HG03521 (cell line): ENCODE results near the gene OSBPL3.

Experiments
- ATAC-seq: cut with Tn5 transposase; IDR thresholded peaks from one replicate; pipeline ENCODE4 v1.9.1; 2021; ENCODE audit warnings: mild to moderate bottlenecking, moderate library complexity; ENCODE audit not compliant: unreplicated experiment

Gene OSBPL3

DNA sequence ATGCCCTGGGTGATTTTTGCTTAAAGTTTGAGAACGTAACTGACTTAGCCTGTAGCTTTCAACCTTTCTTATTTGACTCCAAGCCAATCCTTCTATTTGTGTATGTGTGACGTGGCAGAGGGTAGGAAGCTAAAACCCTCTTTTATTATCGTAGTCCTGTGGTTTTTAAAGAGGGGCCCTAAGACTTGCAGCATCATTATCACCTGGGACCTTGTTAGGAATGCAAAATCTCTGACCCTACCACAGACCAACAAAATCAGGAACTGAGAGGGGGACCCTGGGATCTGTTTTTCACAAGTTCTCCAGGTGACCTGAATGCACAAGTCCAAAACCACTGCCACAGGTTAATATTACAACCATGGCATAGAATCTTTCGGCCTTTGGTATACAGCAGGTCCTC is 80.1 kb downstream of the OSBPL3 start:
- peak; percentile 52 for ATAC-seq

DNA sequence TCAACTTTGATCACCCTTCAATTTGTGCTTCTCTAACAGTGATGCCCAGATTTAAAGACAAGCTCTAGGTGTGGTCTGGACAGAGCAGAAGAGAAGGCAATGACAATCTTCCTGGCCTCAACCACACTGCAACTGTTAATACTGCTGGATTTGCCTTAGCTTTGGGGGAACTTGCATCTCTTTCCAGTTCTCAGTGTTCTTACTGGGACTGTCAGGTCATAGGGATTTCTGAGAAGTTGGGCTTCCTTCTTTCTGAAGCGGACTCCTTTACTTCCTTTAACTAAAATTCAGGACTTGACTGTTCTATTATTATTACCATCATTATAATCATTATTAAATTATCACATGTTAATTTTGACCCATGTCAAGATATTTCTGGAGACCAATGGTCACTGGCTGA is 80.8 kb downstream of the OSBPL3 start:
- ATAC-seq = no peak

DNA sequence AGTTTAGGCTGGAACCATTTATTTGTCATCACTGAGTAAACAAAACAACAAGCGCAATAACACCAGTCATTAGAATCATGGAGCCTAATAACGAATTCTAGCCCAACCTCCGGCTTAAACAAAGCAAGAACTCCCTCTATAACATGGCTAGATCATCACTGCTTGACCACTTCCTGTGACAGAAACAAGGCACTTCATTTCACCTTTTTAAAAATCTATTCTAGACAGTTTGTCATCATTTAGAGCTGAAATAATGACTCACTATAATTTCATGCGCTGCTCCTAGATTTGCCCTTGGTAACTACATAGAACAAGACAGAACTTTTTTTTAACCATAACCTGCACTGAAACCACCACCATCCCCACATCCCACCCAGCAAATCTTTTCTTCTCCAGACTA is 81.3 kb downstream of the OSBPL3 start:
- peak; percentile 28 for ATAC-seq

DNA sequence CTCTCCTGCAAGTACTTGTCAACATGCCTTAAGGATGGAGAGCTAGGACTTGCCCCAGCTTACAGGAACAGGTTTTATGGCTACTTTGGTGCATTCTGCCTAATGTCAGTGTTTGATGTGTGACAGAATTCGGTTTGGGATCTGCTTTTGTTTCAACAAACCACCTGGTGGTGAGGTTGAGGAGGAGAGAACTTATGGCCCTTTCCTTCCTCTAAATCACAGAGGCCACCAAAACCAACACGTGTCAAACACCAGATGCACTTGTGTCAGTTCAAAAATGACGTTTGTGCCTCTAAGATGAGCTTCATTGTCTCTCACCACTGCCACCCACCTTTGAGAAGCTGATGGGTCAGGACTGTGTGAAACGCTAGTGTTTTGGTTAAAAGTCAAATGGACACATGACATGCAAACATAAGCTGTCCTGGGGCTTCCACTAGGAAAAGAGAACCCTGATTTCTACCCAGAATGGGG is 83.9 kb downstream of the OSBPL3 start:
- ATAC-seq = peak; percentile 68

DNA sequence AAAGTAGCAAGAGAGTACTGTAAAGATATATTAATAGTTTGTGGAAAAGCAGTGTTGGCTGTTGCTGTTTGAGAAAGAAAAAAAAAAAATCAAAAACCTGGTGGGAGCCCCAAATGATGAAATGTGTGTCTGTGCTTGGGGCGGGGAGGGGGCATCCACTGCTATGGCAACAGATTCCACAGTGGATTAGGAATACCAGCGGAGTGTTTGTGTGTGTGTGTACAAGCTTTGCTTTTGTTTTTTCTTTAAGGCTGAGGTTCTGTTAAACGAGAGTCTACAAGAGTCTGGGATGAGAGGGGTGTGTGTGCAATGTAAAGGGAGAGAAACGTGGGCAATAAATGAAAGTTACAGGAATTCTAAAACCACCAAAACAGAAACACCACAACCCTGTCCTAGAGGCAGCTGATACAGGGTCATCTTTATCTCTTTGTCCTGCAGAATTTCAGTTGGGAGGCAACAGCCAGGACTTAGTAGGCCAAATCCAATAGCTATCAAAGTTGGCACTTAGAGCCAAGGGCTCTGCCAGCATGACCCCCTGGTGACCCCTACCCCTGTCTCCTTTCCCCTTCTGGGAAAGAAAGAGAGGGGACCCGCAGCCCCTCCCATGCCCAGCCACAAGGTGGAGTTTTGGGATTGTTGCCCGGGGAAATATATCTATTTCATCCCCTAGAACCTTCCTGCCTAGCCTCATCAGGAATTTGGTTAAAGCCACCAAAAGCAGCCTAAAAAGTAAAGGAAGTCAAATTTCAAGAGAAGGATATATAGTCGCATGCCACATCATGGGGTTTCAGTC is 85.4 kb downstream of the OSBPL3 start:
- ATAC-seq = no peak

DNA sequence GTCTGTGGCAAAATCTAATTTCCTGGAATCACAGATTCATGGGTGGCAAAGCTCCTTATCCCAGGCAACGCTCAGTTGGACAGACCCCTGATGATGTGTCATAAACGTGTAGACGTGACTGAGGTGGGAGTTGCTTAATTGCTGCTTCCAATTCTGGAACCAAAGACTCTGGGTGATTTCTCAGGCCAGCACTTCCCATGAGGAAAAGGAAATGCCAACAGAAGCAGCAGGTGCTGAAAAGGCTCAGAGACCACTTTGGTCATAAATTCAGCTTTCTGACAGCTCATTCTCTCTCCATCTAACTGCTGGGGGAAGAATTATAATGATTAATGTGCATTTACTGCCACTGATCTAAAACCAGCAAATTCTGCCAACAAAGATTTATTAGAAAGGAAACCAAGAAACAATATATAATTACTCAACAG is 88.7 kb downstream of the OSBPL3 start:
- ATAC-seq = no peak

DNA sequence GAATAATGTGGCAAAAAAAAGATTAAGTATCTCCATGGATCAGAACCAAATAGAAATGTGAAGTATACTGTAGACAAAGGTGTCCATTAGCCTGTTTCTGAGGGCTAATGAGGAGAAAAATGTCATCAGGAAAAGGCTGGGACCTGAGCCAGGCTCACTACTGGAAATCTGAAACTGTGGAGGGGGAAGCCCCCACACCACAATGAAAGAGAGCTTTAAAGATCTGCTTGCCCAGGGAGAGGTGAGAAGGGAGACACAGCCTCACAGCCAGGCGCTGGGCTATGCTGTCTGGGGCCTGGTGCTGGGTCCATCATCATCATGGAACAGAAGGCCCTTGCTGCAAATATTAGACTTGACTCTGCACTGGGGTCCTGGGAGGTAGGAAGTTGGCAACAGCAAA is 90.4 kb downstream of the OSBPL3 start:
- ATAC-seq = no peak

DNA sequence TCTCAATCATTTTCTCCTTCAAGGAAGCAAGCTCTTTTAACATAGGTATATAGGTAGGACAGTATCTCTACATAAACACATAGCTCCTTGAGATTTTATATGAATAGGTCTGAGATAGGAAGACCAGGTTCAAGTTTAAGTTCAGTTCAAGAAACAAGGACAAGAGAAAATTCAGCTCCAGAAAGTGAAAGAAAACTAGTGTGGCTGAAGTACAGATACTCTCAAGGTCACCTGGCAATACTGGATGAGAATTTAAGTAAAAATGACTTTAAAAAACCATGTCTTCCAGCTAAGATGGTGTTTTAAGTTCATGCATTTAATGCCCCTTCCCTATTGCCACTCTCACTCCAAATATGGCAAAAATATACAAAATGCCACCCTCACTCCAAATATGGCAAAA is 91.3 kb downstream of the OSBPL3 start:
- ATAC-seq = no peak

DNA sequence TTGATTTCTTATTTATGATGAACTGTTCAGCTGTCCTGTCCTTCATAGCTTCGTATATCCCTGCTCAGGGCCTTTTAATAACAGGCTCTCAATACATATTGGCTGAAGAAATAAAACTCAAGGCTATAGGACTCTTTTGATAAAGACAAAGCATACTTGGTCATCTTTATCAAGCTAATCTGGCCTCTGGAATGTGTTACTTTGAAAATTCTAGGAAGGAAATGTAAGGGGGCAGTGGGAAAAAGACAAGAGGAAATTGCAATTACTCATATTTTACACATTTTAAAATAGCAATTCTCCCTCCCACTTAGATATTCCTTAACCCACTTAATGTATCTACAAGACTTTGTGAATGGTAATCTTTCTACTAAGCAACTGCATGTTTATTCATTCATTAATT is 94.3 kb downstream of the OSBPL3 start:
- ATAC-seq = no peak

DNA sequence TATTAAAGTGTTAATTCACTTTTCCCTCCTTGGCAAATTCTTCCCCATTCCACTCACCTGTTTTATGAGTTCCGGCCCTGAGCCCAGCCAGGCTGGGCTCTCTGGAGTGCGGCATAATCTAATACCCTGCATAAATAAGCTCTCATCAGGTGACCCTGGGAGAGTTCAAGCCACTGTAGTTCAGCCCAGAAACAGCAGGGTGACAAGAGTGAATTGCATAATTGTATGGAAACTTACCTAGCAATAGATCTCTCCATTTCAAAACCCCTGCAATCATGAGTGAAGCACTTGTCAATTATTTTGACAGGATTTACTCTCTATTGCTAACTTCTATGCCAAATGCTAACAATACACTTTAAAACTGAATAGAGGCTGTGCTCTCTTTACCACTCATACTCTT is 94.7 kb downstream of the OSBPL3 start:
- no peak for ATAC-seq

DNA sequence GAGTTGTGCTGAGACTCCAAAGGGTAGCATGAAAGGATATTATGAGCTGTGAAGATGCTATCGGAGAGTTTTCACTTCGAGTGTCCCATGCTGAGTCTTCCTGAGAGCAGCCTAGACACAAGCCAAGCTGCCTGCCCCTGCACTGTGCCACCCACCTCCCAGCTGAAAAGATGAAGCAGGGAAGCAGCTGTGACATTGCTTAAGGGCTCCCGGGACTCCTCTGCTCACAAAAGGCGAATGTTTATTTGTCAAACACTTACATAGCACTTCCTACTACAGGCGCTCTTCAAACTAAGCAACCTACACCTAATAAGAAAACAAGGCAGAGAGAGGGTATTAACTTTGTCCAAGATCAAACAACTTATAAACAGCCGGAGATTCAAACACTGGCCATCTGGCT is 95.6 kb downstream of the OSBPL3 start:
- ATAC-seq = no peak

DNA sequence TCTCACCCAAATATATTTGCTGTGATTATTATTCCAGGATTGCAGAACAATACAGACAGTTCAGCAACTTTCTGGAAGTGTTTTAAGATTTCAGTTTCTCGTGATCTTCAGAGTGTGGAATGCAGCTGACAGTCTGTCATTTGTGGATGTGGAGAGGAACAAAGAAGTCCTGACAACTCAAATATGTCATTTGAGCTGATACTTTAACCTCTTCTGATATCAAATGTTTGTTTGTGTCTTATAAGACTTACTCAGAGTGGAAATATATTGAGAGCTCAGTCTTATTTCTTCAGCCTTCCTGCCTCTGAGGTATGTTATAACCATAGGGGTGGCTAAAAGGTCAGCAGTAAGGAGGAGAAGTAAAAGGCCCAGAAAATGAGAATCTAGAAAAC is 96.4 kb downstream of the OSBPL3 start:
- ATAC-seq = no peak

DNA sequence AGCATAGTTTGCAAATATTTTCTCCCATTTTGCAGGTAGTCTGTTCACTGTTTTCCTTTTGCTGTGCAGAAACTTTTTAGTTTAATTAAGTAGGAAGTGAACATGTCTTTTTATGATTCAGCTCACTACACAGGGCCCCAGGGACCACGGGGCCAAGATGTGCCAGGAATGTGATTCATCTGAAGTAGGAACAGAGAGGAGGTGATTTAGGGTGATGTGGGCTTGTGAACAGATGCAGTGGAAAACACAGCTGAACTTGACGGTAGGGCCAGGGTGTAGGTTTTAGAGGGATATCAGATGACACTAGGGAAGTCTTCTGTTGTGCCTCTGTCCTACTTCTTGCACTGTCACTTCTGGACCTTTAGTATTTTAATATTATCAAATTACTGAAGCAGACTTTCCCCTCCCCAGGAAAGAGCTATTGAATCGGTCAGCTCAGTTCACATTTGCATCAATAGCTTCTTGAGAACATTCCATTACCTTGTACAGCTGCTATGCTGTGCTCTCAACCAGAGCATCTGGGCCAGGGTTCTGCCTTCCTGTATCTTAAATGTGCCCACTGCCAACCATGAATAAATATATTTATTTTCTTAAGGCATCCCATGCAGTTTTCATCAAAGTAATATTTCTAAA is 96.9 kb downstream of the OSBPL3 start:
- ATAC-seq = no peak

DNA sequence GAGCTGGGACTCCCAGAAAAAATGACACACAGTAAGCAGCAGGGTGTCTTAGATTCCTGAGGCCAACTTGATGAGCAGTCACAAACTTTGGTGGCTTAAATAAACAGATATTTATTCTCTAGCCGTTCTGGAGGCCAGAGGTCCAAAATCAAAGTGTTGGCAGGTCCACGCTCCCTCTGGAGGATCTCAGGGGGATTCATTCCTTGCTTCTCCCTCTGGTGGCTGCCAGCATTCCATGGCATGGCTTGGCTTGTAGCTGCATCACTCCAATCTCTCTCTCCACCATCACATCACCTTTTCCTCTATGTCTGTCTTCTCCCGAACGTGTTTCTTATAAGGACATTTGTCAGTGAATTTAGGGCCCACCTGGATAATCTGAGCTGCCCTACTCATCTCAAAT is 98.4 kb downstream of the OSBPL3 start:
- no peak for ATAC-seq

DNA sequence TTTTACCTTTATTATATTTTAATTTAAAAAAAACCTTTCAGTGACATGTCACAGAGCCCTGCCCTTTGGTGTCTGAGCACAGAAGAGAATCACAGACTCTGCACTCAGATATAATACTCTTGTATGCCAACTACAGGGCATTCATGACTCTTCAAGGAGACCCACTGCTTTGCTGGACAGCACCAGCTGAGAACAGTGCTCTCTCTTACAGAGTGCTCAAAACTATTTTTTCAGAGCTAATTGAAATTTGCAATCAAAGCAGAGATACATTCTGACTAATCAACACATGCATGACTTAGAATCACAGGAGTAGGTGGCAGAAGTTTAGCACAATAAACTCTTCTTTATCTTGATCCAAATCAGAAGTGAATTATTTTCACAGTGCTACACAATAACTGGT is 99.1 kb downstream of the OSBPL3 start:
- no peak for ATAC-seq

DNA sequence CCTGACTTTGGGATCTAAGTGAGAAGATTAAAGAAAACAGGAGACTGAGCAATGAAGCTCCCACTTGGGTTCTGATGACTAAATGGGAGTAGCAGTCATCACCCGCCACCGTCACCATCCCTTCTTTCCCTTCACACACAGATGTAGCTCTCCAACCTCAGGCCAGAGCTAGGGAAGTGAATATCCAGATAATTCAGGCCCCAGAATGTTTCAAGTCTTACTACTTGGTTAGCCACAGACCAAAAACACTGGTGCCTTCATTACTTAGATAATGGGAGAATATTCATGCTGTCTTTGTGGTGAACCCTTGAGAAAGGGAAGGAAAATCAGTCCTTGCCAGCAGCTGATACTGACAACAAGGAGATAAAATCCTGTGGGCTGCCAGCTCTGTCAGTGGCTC is 100.7 kb downstream of the OSBPL3 start:
- ATAC-seq = no peak

DNA sequence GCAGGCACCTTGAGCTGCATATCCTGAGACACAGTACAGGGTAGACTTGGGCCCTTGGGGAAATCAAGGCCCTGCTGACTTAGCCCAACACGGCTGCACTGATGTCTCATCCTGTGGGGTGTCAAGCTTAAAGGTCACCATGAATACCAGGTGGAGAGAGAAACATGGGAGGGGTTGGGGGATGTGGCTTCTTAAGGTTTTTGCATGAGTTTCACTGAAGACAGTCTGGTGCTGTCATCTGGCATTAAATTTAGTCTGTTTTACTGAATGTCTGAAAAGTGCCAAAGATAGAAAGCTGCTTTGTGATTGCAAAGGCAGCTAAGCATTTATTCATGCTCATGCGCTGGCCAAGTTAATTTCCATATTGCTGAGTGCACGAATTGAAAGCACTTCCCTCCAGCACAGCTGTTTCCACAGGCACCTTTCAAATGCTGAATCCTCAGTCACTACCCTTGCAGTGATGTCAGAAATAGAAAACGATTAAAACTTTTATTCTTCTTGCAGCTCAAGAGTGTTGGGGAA is 102.1 kb downstream of the OSBPL3 start:
- ATAC-seq = peak; percentile 88

DNA sequence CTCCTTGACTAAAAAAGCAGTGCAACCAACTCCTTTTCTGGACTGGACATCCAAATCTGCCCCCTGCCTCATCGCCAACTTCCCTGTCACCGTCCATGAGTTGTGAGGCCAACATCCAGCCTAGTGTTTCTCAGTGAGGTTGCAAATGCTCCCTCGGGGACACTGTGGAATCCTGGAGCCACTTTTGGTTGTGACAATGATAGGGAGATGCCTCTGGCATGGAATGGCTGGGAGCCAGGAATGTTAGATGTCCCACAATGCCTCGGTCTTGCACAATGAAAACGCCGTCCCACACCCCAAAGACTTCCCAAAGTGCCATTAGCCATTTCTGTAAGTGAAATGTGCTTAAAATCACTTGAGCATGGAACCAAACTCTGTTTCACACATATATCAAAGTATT is 105.2 kb downstream of the OSBPL3 start:
- ATAC-seq = no peak

DNA sequence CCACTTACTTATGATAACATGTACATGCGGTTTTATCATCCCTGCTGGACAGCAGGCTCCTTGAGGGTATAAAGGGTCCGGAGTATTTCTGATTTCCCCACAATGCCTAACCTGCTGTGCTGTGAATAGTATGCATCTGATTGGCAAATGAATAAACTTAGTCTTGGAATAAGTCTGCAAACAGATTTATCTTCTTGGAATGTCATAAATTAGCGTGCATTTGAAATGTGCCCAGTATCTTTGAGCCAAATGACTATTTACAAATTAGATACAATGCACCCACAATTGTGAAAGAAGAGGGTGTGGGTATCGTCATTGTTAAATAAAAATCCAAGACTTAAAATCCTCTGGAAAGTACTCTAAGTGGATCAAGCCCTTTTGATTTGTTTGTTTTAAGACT is 106.0 kb downstream of the OSBPL3 start:
- no peak for ATAC-seq

DNA sequence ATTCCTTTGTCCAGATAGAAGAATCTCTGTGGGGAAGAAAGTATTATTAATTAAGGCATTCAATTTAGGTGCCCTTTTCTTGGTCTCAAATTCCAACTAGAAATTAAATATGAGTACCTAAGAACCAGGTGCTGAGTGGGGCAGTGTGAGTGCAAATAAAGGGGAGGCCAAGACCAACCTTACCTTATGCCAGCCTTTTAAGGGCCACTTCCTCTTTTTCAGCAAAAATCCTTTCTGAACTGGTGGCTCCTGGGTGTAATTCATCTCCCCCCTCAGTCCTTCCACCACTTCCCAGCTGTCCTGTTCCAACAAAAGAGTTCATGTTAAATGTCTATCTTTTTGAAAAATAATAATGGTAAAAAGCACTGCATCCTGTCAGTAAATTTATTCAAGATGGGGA is 108.2 kb downstream of the OSBPL3 start:
- ATAC-seq = no peak

DNA sequence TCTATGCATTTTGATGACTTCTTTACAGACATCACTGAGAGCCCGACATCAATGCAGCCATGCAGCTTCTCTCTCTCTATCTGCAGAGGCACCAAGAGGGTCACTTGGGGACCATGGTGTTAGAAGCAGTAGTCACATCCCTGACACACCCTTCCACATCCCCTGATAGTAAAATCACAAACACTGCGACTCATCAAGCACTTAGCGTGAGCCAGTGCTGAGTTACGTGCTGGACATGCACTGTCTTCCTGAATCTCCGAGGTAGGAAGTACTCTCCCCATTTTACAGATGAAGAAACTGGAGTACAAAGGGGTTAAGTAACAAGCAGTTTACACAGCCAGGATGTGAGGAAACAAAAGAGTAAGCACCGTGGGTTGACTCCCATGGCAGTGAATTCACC is 109.2 kb downstream of the OSBPL3 start:
- no peak for ATAC-seq

DNA sequence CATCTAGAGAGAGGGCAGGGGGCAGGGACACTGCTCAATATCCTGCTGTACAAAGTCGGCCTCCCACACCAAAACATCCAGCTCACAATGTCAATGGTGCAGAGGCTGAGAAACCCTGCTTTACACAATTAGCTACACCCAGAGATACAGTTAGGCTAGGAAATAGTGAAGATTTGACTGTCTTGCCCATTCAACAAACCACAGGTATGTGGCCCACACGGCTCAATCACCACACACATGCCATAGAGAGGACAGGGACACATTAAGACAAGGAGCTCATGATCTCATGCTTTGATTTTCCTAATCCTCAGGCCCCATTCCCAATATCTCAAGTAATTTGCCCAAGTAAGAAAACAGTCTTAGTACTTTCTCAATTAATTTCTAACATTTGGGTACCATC is 110.4 kb downstream of the OSBPL3 start:
- ATAC-seq = no peak
